GM12878 (cell line): ENCODE measurements around the gene HDAC9. TPM values are rescaled to one million over a fixed set of nuclear protein-coding genes. Genes with fewer than 3 reads are reported as not detected.

Experiments
- ATAC-seq: fragments of 200-7000 bp; cut with Tn5 transposase; 3 replicates; pipeline ENCODE4 v1.9.1; 2020; ENCODE audit warnings: mild to moderate bottlenecking, moderate library complexity
- BruUV-seq: library from RNA; stranded (reverse); fragments of 400-500 nt; replicated peaks from 2 replicates; lab custom pipeline; 2021; lab: Mats Ljungman, UMichigan
- CTCF ChIA-PET: fragments of 300-600 bp; sonication (Branson Sonifier 250); formaldehyde crosslinking; extraction: SDS; loops from one replicate; lab custom pipeline; 2021; ENCODE audit warnings: inconsistent platforms; lab: Yijun Ruan, JAX
- POLR2A ChIA-PET: fragments of 350-600 bp; formaldehyde crosslinking; extraction: SDS; loops from one replicate; lab custom pipeline; 2021; ENCODE audit warnings: inconsistent platforms; lab: Charles Lee
- RAD21 ChIA-PET: fragments of 300-600 bp; sonication (Branson Sonifier 250); formaldehyde crosslinking; loops from one replicate; lab custom pipeline; 2023; ENCODE audit warnings: antibody characterized with exemption; ENCODE audit not compliant: unreplicated experiment; lab: Charles Lee
- SMC1A ChIA-PET: fragments of 300-600 bp; sonication (Branson Sonifier 250); formaldehyde crosslinking; loops from one replicate; lab custom pipeline; 2023; ENCODE audit not compliant: unreplicated experiment, uncharacterized antibody; lab: Charles Lee
- DNase-seq: peaks from one replicate; pipeline ENCODE4 v3.0.0-alpha.2; 2011; ENCODE audit warnings: low read depth, low spot score
- FAIRE-seq: peaks from 3 replicates; lab custom pipeline; 2011; peaks lifted over from hg19 to GRCh38; lab: Jason Lieb, UNC
- H2AFZ ChIP-seq: 2 replicates; pipeline ENCODE4 v1.6.0; 2011; ENCODE audit warnings: low read depth, low read length, control low read depth; ENCODE audit not compliant: control insufficient read depth
- H3K27ac ChIP-seq: 2 replicates; pipeline ENCODE4 v1.5.1; 2011; ENCODE audit warnings: control low read depth; ENCODE audit not compliant: control insufficient read depth, insufficient read depth
- H3K27me3 ChIP-seq, 2 experiments: replicated peaks in 1 of 2; 2 replicates each; pipeline versions ENCODE4 v1.6.0 to v1.6.1; 2011; ENCODE audit warnings: low read length in 1 of 2; ENCODE audit not compliant: control insufficient read depth in 2 of 2, insufficient read depth in 2 of 2
- H3K36me3 ChIP-seq, 2 experiments: 2 replicates each; pipeline ENCODE4 v1.5.1; 2011; ENCODE audit warnings: low read length in 1 of 2; ENCODE audit not compliant: control insufficient read depth in 2 of 2, insufficient read depth in 2 of 2
- H3K4me1 ChIP-seq: 2 replicates; pipeline ENCODE4 v1.6.1; 2011; ENCODE audit warnings: mild to moderate bottlenecking, low read length, moderate library complexity, mixed read lengths; ENCODE audit not compliant: control insufficient read depth, insufficient read depth
- H3K4me2 ChIP-seq: 2 replicates; pipeline ENCODE4 v1.6.0; 2011; ENCODE audit warnings: control low read depth; ENCODE audit not compliant: control insufficient read depth, insufficient read depth
- H3K4me3 ChIP-seq: fragments of 200-600 bp; sonication (generic); 2 replicates; pipeline ENCODE4 v1.5.1; 2016
- H3K79me2 ChIP-seq: 2 replicates; pipeline ENCODE4 v1.6.0; 2011; ENCODE audit warnings: low read length; ENCODE audit not compliant: control insufficient read depth, insufficient read depth
- H3K9ac ChIP-seq: 2 replicates; pipeline ENCODE4 v1.8.0; 2011; ENCODE audit warnings: low read length, control low read depth, mixed read lengths; ENCODE audit not compliant: control insufficient read depth, insufficient read depth
- H3K9me3 ChIP-seq: replicated peaks from 3 replicates; pipeline ENCODE4 v1.5.1; 2011; ENCODE audit warnings: mild to moderate bottlenecking, low read length; ENCODE audit not compliant: control insufficient read depth, insufficient read depth
- H4K20me1 ChIP-seq: 2 replicates; pipeline ENCODE4 v1.6.0; 2011; ENCODE audit not compliant: control insufficient read depth, insufficient read depth
- BMI1 ChIP-seq: fragments of 450-650 bp; IDR thresholded peaks from 2 replicates; pipeline ENCODE4 v1.6.1; 2016; ENCODE audit warnings: mild to moderate bottlenecking, moderate library complexity, borderline replicate concordance
- CHD1 ChIP-seq: IDR thresholded peaks from 2 replicates; pipeline ENCODE4 v1.6.1; 2012; ENCODE audit warnings: low read depth, low read length, improper control_type of control experiment
- CTCF ChIP-seq, 3 experiments: IDR thresholded peaks in 2 of 3; conservative IDR thresholded peaks in 1 of 3; 2 replicates each; pipeline ENCODE4 v1.5.1; 2011; ENCODE audit warnings: low read depth in 3 of 3, low read length in 3 of 3, mild to moderate bottlenecking in 3 of 3, control low read depth in 2 of 3, moderate library complexity in 2 of 3, inconsistent platforms in 1 of 3, mixed read lengths in 1 of 3; ENCODE audit not compliant: control insufficient read depth in 2 of 3, insufficient read depth in 1 of 3; ENCODE audit errors: extremely low read depth in 1 of 3
- IKZF2 ChIP-seq, 2 experiments: fragments of 450-650 bp; IDR thresholded peaks; 2 replicates each; pipeline ENCODE4 v1.6.1; 2017; ENCODE audit warnings: mild to moderate bottlenecking in 2 of 2, moderate library complexity in 2 of 2
- KAT2A ChIP-seq: conservative IDR thresholded peaks from 2 replicates; pipeline ENCODE4 v1.6.1; 2011; ENCODE audit warnings: low read depth, low read length; ENCODE audit not compliant: control insufficient read depth
- LARP7 ChIP-seq: fragments of 450-650 bp; IDR thresholded peaks from 2 replicates; pipeline ENCODE4 v1.6.1; 2017; ENCODE audit warnings: mild to moderate bottlenecking
- NRF1 ChIP-seq: conservative IDR thresholded peaks from 2 replicates; pipeline ENCODE4 v1.6.1; 2011; ENCODE audit warnings: mild to moderate bottlenecking, low read depth, low read length, improper control_type of control experiment
- RAD21 ChIP-seq: IDR thresholded peaks from 2 replicates; pipeline ENCODE4 v1.6.1; 2011; ENCODE audit warnings: mild to moderate bottlenecking, low read depth, low read length, moderate library complexity; ENCODE audit not compliant: insufficient read depth
- RELA ChIP-seq: fragments of 450-650 bp; IDR thresholded peaks from 2 replicates; pipeline ENCODE4 v1.8.0; 2014; ENCODE audit warnings: borderline replicate concordance; ENCODE audit not compliant: partially characterized antibody
- SMC3 ChIP-seq: IDR thresholded peaks from 2 replicates; pipeline ENCODE4 v1.6.1; 2011; ENCODE audit warnings: low read length, improper control_type of control experiment, borderline replicate concordance
- TARDBP ChIP-seq: IDR thresholded peaks from 2 replicates; pipeline ENCODE4 v1.6.1; 2016; ENCODE audit warnings: borderline replicate concordance
- ZSCAN29 ChIP-seq: fragments of 450-650 bp; IDR thresholded peaks from 2 replicates; pipeline ENCODE4 v1.6.1; 2017; ENCODE audit warnings: mild to moderate bottlenecking, moderate library complexity
- WGBS: methylation state at CpG from one replicate; pipeline ENCODE4 v1.1.6; 2016; ENCODE audit warnings: low lambda C conversion rate; ENCODE audit not compliant: insufficient replicate concordance, insufficient coverage; ENCODE audit errors: missing lambda C conversion rate; 5-methylcytosine and 5-hydroxymethylcytosine counted together
- in situ Hi-C: fragments of 300-500 bp; cut with MboI; formaldehyde crosslinking; loops from 9 replicates; pipeline ENCODE4 v1.14.3; 2018; ENCODE audit warnings: mixed read lengths
- intact Hi-C: fragments of 100-400 bp; cut with micrococcal nuclease; formaldehyde crosslinking; loops from one replicate; pipeline ENCODE4 v1.14.2; 2022; ENCODE audit not compliant: unreplicated experiment
- polyA plus RNA-seq, 11 experiments: library from polyadenylated mRNA; depleted of rRNA in 4 of 11; unstranded in 6 of 11; stranded (reverse) in 5 of 11; fragments of >200 nt; fragmentation: Nextera tagmentation in 4 of 11; fragmentation: Illumina TruSeq in 1 of 11; extraction: Ambion mirVana in 4 of 11; extraction: Trizol in 1 of 11; gene quantifications; 1 replicate in 1 of 11; 2 replicates in 10 of 11; pipeline versions ENCODE4 v1.2.1 to v1.2.3, GENCODE V29; 2011 to 2016; ENCODE audit warnings: inconsistent platforms in 2 of 11, missing spikeins in 2 of 11, low read depth in 1 of 11
- total RNA-seq, 4 experiments: library from RNA; depleted of rRNA in 3 of 4; stranded (reverse); fragments of >200 nt in 3 of 4; fragmentation: Illumina TruSeq in 1 of 4; extraction: Trizol in 1 of 4; gene quantifications; 2 replicates each; pipeline versions ENCODE4 v1.2.1 to v1.2.3, GENCODE V29; 2013 to 2021
- TF ChIP-seq, protein P1 (sequence below): IDR thresholded peaks from 2 replicates; pipeline ENCODE4 v1.6.1; 2012; ENCODE audit warnings: mild to moderate bottlenecking, low read depth, low read length
- TF ChIP-seq, protein P2 (sequence below): fragments of 450-650 bp; IDR thresholded peaks from 2 replicates; pipeline ENCODE4 v1.6.1; 2017; ENCODE audit warnings: mild to moderate bottlenecking, low read depth, inconsistent platforms; ENCODE audit not compliant: poor library complexity, severe bottlenecking

The HDAC9 gene
- total and polyA plus RNA-seq, 10 of the 15 experiments (the other 5 are each of a cell fraction or from before 2014, with no cell fraction given), result 0.73 to 12.8 (median 0.92) TPM

- TF ChIP-seq KAT2A, result no peak
Observed at GRCh38 chr7:18607025-18607424, 111.5 kb downstream of the HDAC9 start (continued).

GRCh38 chr7:18610331-18610948 lies 114.9 kb downstream of the HDAC9 start:
- POLR2A ChIA-PET, result no interaction called here
- SMC1A ChIA-PET, result interaction anchor here (0.6 to 1.4 kb wide), 3 partner anchors 65 to 260 kb away, joined by 3 to 10 read pairs (median 4); no protein-coding TSS in a partner anchor
- in situ Hi-C loops (no loop called here), intact Hi-C loops (loop anchor here (2.0 kb wide), 1 partner anchor 258 kb away; no protein-coding TSS in a partner anchor)
- H3K27ac ChIP-seq, result no peak overlapping the region
- no peaks in the 10 kb centered on the region for H3K27me3 ChIP-seq
- no peaks in the 10 kb centered on the region for H3K79me2 ChIP-seq
- H3K4me3 ChIP-seq, result no peak overlapping the region
- ATAC-seq, result peak; percentile 75
- no peaks in the 10 kb centered on the region for H4K20me1 ChIP-seq
- no peak overlapping the region for H3K9ac ChIP-seq
- no TSS peak for BruUV-seq
- RAD21 ChIA-PET, result interaction anchor here (0.9 to 3.1 kb wide), 2 partner anchors 234 to 258 kb away, joined by 3 to 19 read pairs; no protein-coding TSS in a partner anchor
- TF ChIP-seq TARDBP, result no peak
- no peak for TF ChIP-seq CHD1
- TF ChIP-seq, protein P1, sequence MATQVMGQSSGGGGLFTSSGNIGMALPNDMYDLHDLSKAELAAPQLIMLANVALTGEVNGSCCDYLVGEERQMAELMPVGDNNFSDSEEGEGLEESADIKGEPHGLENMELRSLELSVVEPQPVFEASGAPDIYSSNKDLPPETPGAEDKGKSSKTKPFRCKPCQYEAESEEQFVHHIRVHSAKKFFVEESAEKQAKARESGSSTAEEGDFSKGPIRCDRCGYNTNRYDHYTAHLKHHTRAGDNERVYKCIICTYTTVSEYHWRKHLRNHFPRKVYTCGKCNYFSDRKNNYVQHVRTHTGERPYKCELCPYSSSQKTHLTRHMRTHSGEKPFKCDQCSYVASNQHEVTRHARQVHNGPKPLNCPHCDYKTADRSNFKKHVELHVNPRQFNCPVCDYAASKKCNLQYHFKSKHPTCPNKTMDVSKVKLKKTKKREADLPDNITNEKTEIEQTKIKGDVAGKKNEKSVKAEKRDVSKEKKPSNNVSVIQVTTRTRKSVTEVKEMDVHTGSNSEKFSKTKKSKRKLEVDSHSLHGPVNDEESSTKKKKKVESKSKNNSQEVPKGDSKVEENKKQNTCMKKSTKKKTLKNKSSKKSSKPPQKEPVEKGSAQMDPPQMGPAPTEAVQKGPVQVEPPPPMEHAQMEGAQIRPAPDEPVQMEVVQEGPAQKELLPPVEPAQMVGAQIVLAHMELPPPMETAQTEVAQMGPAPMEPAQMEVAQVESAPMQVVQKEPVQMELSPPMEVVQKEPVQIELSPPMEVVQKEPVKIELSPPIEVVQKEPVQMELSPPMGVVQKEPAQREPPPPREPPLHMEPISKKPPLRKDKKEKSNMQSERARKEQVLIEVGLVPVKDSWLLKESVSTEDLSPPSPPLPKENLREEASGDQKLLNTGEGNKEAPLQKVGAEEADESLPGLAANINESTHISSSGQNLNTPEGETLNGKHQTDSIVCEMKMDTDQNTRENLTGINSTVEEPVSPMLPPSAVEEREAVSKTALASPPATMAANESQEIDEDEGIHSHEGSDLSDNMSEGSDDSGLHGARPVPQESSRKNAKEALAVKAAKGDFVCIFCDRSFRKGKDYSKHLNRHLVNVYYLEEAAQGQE, result no peak
- peak; percentile 51 to 72 (median 65) for TF ChIP-seq CTCF (IDR thresholded peaks at IDR 0.05 in 2 of 3, conservative IDR thresholded peaks at IDR 0.05 in 1 of 3; ENCODE audit: control insufficient read depth in 2 of 3, extremely low read depth in 1 of 3, insufficient read depth in 1 of 3, low read depth in 3 of 3, low read length in 3 of 3)
- TF ChIP-seq IKZF2 (IDR thresholded peaks at IDR 0.05), result no peak
- TF ChIP-seq RELA, result no peak
- no peak for TF ChIP-seq LARP7
- peak; percentile 52 for TF ChIP-seq RAD21
- TF ChIP-seq SMC3, result peak; percentile 48; the same call in 1 of the 2 replicates
- TF ChIP-seq NRF1, result no peak
- TF ChIP-seq ZSCAN29, result no peak
- TF ChIP-seq BMI1, result no peak
- TF ChIP-seq, protein P2, sequence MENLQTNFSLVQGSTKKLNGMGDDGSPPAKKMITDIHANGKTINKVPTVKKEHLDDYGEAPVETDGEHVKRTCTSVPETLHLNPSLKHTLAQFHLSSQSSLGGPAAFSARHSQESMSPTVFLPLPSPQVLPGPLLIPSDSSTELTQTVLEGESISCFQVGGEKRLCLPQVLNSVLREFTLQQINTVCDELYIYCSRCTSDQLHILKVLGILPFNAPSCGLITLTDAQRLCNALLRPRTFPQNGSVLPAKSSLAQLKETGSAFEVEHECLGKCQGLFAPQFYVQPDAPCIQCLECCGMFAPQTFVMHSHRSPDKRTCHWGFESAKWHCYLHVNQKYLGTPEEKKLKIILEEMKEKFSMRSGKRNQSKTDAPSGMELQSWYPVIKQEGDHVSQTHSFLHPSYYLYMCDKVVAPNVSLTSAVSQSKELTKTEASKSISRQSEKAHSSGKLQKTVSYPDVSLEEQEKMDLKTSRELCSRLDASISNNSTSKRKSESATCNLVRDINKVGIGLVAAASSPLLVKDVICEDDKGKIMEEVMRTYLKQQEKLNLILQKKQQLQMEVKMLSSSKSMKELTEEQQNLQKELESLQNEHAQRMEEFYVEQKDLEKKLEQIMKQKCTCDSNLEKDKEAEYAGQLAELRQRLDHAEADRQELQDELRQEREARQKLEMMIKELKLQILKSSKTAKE, result no peak
- no peaks in the 10 kb centered on the region for H3K9me3 ChIP-seq
- no peak overlapping the region for H2AFZ ChIP-seq
- no peaks in the 10 kb centered on the region for H3K36me3 ChIP-seq
- H3K4me2 ChIP-seq, result no peak overlapping the region
- CTCF ChIA-PET, result interaction anchor here (0.6 to 2.8 kb wide), 17 partner anchors 9 to 840 kb away, joined by 3 to 10 read pairs (median 4); no protein-coding TSS in a partner anchor
- no peak for DNase-seq
- FAIRE-seq, result peak; percentile 38
- H3K4me1 ChIP-seq, result no peaks in the 10 kb centered on the region
- WGBS, result 77% methylated on average over 8 of the region's 8 CpGs
